GM21576 (cell line): Measurements from ENCODE around the gene GP2.

Source experiments
- ATAC-seq: cut with Tn5 transposase; IDR thresholded peaks from one replicate; pipeline ENCODE4 v1.9.1; 2021; ENCODE audit warnings: mild to moderate bottlenecking, moderate library complexity; ENCODE audit not compliant: unreplicated experiment

GP2 gene

DNA sequence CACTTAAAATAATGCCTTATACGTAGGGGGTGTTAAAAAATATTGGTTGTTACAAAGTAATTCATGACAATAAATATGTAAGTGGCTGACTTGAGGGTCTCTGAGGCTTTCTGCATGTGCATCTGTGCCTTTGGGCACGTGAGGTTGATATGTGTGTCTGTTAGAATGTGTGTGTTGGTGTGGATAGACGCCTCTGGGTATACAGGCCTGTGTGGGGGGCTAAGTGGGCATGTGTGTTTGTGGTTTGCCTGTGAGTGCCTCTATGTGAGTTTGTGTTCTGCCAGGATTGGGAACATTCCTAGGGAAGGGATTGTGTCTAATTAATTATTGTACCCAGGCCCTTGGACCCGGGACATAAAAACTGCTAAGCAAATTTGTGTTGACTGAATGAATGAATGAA is 19.0 kb downstream of the GP2 start:
- no peak for ATAC-seq

GRCh38 chr16:20307791-20308190 is 19.5 kb downstream of the GP2 start:
- no peak for ATAC-seq

GRCh38 chr16:20307240-20307671 is 20.1 kb downstream of the GP2 start:
- ATAC-seq, result no peak

- ATAC-seq, result no peak
Measured at GRCh38 chr16:20306401-20306800, 20.9 kb downstream of the GP2 start.

DNA sequence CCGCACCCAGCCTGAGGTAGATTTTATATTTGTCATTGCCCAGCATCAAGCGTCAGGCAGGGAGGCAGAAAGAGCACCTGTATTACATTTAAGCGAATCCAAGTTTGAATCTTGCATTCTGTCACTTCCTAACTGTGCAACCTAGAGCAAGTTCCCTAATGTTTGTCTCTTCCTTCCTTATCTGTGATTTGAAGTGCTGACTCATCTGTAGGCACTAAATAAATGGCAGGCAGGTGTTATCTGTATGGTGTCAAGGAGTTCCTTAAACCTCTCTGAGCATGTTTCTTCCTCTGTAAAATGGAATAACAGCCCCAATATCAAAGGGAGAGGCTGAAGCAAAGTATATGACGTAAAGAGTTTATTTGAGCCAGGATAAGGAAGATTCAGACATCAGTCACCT is 24.3 kb downstream of the GP2 start:
- ATAC-seq, result no peak

- no peak for ATAC-seq
Measured at GRCh38 chr16:20302389-20302788, 24.9 kb downstream of the GP2 start.

DNA sequence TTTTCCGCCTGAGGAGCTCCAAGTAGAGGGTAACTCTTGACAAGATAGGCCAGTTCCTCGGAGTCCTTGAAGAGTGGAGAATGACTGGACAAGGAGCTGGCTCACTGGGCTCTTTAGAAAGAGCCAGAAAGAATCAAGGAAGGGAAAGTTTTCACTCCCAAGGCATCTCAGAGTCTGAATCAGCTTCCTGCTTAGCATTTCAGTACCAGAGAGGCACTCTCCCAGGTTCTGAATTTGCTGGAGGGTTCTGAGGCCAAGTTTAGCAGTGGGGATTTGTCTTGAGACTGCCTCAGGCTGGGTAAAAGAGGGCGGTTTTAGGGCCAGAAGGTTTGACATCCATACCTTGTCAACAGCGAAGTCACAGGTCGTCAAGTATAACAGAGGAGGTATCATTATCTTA is 25.5 kb downstream of the GP2 start:
- ATAC-seq, result no peak

GRCh38 chr16:20300312-20301097 is 26.8 kb downstream of the GP2 start:
- no peak for ATAC-seq

- no peak for ATAC-seq
Measured at GRCh38 chr16:20298452-20298851, 28.9 kb downstream of the GP2 start.

GRCh38 chr16:20291208-20292206 is 35.8 kb downstream of the GP2 start:
- ATAC-seq, result no peak

DNA sequence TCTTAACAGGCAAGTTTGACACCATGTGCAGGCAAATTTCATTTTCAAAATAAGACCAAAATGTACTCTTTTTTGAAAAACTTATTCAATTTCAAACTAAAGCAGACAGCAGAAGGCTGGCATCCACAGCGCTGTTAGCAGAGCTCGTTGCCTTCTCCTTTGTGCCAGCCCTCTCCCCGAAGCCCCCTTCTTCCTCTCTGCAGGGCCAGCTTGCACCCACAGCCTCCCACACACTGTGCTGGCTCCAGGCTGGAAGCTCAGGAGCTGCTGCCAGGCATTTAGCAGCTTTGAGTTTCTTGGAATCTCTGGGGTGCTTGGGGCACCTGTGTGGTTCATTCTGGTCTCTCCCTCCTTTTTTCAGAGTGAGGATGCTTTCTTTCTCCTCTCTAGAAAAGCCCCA is 37.7 kb downstream of the GP2 start:
- no peak for ATAC-seq

DNA sequence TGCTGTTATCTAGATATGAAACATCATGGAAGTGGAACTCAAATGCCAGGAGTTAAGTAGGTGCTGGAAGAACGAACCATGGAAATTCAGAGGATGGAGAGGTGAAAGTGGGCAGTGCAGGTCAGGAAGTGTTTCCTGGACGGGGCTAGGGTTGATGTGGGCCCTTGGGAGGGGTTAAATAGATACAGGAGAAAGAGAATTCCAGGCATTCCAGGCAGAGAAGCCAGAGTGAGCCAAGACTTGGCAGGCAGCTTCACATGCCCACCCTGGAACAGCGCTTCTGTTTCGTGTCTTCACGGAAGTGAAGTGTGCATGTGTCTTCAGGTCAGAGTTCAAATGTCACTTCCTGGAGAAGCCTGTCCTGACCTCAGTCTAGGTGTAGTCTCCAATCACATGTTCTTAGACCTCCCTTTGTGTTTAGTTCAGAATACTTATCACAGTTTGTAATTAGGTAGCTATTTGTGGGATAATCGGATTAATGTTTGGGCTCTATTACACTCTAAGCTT is 41.3 kb downstream of the GP2 start:
- ATAC-seq, result no peak

- no peak for ATAC-seq
Measured at GRCh38 chr16:20280259-20280658, 47.1 kb downstream of the GP2 start.

DNA sequence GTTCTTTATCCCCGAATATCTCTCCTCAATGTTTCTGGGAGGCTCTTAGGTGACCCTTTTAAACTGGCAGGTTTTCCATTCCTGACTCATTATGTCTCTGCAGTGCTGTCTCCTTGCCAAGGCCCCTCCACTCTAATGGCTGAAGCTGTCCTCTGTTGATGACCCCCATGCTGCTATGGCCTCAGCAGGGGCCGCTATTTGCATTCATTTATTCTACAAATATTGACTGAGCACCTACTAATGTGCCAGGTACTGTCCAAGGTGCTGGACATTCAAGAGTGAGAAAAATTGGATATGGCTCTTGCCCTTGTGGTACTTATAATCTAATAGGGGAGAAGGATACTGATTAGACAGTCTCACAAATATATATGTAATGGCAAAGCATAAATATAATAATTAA is 55.4 kb downstream of the GP2 start:
- no peak for ATAC-seq

- ATAC-seq, result no peak
Measured at GRCh38 chr16:20268409-20268808, 58.9 kb downstream of the GP2 start.

- ATAC-seq, result no peak
Measured at GRCh38 chr16:20265019-20265418, 62.3 kb downstream of the GP2 start.

GRCh38 chr16:20263138-20263855 is 64.0 kb downstream of the GP2 start:
- no peak for ATAC-seq

- no peak for ATAC-seq
Measured at GRCh38 chr16:20262248-20262647, 65.1 kb downstream of the GP2 start.

GRCh38 chr16:20260215-20261009 is 66.9 kb downstream of the GP2 start:
- no peak for ATAC-seq
